HG03196 (cell line): ENCODE measurements around the gene EYS.

Source experiments
- ATAC-seq: cut with Tn5 transposase; IDR thresholded peaks from one replicate; pipeline ENCODE4 v1.9.1; 2021; ENCODE audit not compliant: unreplicated experiment

The EYS gene

GRCh38 chr6:64672651-64673050 is 1034.4 kb downstream of the EYS start:
- no peak for ATAC-seq

GRCh38 chr6:64672131-64672530 is 1034.9 kb downstream of the EYS start:
- ATAC-seq = no peak

GRCh38 chr6:64665137-64665536 is 1041.9 kb downstream of the EYS start:
- ATAC-seq = no peak

GRCh38 chr6:64664480-64664879 is 1042.5 kb downstream of the EYS start:
- ATAC-seq = no peak

GRCh38 chr6:64644024-64644423 is 1063.0 kb downstream of the EYS start:
- no peak for ATAC-seq

GRCh38 chr6:64630901-64631300 is 1076.1 kb downstream of the EYS start:
- no peak for ATAC-seq

- no peak for ATAC-seq
These were observed 1084.1 kb downstream of the EYS start for GRCh38 chr6:64622944-64623343.

- ATAC-seq = no peak
These were observed 1104.0 kb downstream of the EYS start for GRCh38 chr6:64602993-64603392.

GRCh38 chr6:64591676-64592036 is 1115.4 kb downstream of the EYS start:
- ATAC-seq = no peak

- no peak for ATAC-seq
These were observed 1115.9 kb downstream of the EYS start for GRCh38 chr6:64590965-64591675.

GRCh38 chr6:64589961-64590360 is 1117.1 kb downstream of the EYS start:
- ATAC-seq = no peak

- no peak for ATAC-seq
These were observed 1126.7 kb downstream of the EYS start for GRCh38 chr6:64580346-64580745.

GRCh38 chr6:64553249-64553786 is 1153.7 kb downstream of the EYS start:
- no peak for ATAC-seq

GRCh38 chr6:64547594-64548268 is 1159.3 kb downstream of the EYS start:
- ATAC-seq = no peak

- no peak for ATAC-seq
These were observed 1167.1 kb downstream of the EYS start for GRCh38 chr6:64539917-64540316.

GRCh38 chr6:64538722-64539121 is 1168.3 kb downstream of the EYS start:
- ATAC-seq = no peak

GRCh38 chr6:64527899-64528298 is 1179.1 kb downstream of the EYS start:
- no peak for ATAC-seq

GRCh38 chr6:64522859-64523258 is 1184.2 kb downstream of the EYS start:
- no peak for ATAC-seq

GRCh38 chr6:64520050-64520449 is 1187.0 kb downstream of the EYS start:
- ATAC-seq = peak; percentile 68

GRCh38 chr6:64516393-64516792 is 1190.6 kb downstream of the EYS start:
- no peak for ATAC-seq

- no peak for ATAC-seq
These were observed 1199.4 kb downstream of the EYS start for GRCh38 chr6:64507661-64508060.

- ATAC-seq = no peak
These were observed 1201.7 kb downstream of the EYS start for GRCh38 chr6:64505312-64505711.

GRCh38 chr6:64504503-64504902 is 1202.5 kb downstream of the EYS start:
- ATAC-seq = no peak
